K562 (cell line): Measurements from ENCODE around the gene HSD17B11. TPM values are rescaled to one million over a fixed set of nuclear protein-coding genes. Genes with fewer than 3 reads are reported as not detected.

ENCODE experiments used
- BCOR ChIP-seq: fragments of 450-650 bp; IDR thresholded peaks from 2 replicates; pipeline ENCODE4 v1.6.1; 2016
- CBFA2T3 ChIP-seq: fragments of 450-650 bp; IDR thresholded peaks from 2 replicates; pipeline ENCODE4 v1.6.1; 2017
- CXXC5 ChIP-seq: fragments of 250-450 bp; sonication (Bioruptor Pico); IDR thresholded peaks from 2 replicates; pipeline ENCODE4 v1.8.0; 2022; ENCODE audit warnings: inconsistent platforms, mild to moderate bottlenecking, moderate library complexity
- DIDO1 ChIP-seq: fragments of 450-650 bp; IDR thresholded peaks from 2 replicates; pipeline ENCODE4 v1.6.1; 2016; ENCODE audit warnings: low read depth, missing biosample characterization, missing genetic modification characterization
- HDGF ChIP-seq: fragments of 450-650 bp; IDR thresholded peaks from 2 replicates; pipeline ENCODE4 v1.6.1; 2016
- MYBL2 ChIP-seq, 2 experiments: fragments of 450-650 bp in 1 of 2; sonication (generic) in 1 of 2; formaldehyde crosslinking in 1 of 2; IDR thresholded peaks; 2 replicates each; pipeline versions ENCODE4 v1.6.1 to v1.8.1; 2017 to 2022; ENCODE audit warnings: borderline replicate concordance in 1 of 2, inconsistent platforms in 1 of 2, low read depth in 1 of 2, mild to moderate bottlenecking in 1 of 2, missing genetic modification reagents in 1 of 2, moderate library complexity in 1 of 2
- NELFE ChIP-seq: IDR thresholded peaks from 2 replicates; pipeline ENCODE4 v1.6.1; 2011; ENCODE audit warnings: mild to moderate bottlenecking; ENCODE audit not compliant: insufficient read depth, insufficient read length
- SMAD3 ChIP-seq: fragments of 450-650 bp; formaldehyde crosslinking; conservative IDR thresholded peaks from 2 replicates; pipeline ENCODE4 v1.4.0; 2020; ENCODE audit warnings: mild to moderate bottlenecking
- SOX6 ChIP-seq: fragments of 450-650 bp; IDR thresholded peaks from 2 replicates; pipeline ENCODE4 v1.6.1; 2014; ENCODE audit warnings: mild to moderate bottlenecking
- STAT5A ChIP-seq: IDR thresholded peaks from 2 replicates; pipeline ENCODE4 v1.6.1; 2012; ENCODE audit warnings: low read length, inconsistent platforms, borderline replicate concordance
- TAL1 ChIP-seq: fragments of 450-650 bp; IDR thresholded peaks from 2 replicates; pipeline ENCODE4 v1.6.1; 2016; ENCODE audit warnings: mild to moderate bottlenecking
- ZNF232 ChIP-seq: sonication (generic); formaldehyde crosslinking; IDR thresholded peaks from 2 replicates; pipeline ENCODE4 v1.8.0; 2022; ENCODE audit warnings: mild to moderate bottlenecking, missing genetic modification reagents
- ZNF431 ChIP-seq: sonication (generic); formaldehyde crosslinking; IDR thresholded peaks from 2 replicates; pipeline ENCODE4 v1.8.0; 2022; ENCODE audit warnings: mild to moderate bottlenecking, missing genetic modification reagents
- polyA plus RNA-seq, 8 experiments: library from polyadenylated mRNA; depleted of rRNA in 4 of 8; stranded (reverse) in 5 of 8; unstranded in 3 of 8; fragments of >200 nt; fragmentation: Nextera tagmentation in 2 of 8; fragmentation: Illumina TruSeq in 1 of 8; extraction: Ambion mirVana in 2 of 8; extraction: Trizol in 1 of 8; gene quantifications; 2 replicates each; pipeline versions ENCODE4 v1.2.1 to v1.2.3, GENCODE V29; 2011 to 2014; ENCODE audit warnings: inconsistent platforms in 1 of 8, missing spikeins in 1 of 8
- total RNA-seq, 7 experiments: library from RNA; depleted of rRNA in 6 of 7; stranded (reverse); fragments of >200 nt in 6 of 7; fragmentation: Illumina TruSeq in 2 of 7; extraction: Trizol in 2 of 7; gene quantifications; 2 replicates each; pipeline versions ENCODE4 v1.2.1 to v1.2.3, GENCODE V29; 2011 to 2021; ENCODE audit warnings: low replicate concordance in 1 of 7
- TF ChIP-seq, protein P1 (sequence below): fragments of 450-650 bp; formaldehyde crosslinking; IDR thresholded peaks from 2 replicates; pipeline ENCODE4 v1.4.0; 2022; ENCODE audit warnings: missing genetic modification characterization
- TF ChIP-seq, protein P2 (sequence below), 2 experiments: fragments of 450-650 bp; IDR thresholded peaks; 2 replicates each; pipeline ENCODE4 v1.6.1; 2016; ENCODE audit warnings: mild to moderate bottlenecking in 2 of 2, borderline replicate concordance in 1 of 2, low read depth in 1 of 2, moderate library complexity in 1 of 2
- TF ChIP-seq, protein P3 (sequence below), 2 experiments: fragments of 450-650 bp; IDR thresholded peaks; 2 replicates each; pipeline ENCODE4 v1.6.1; 2016
- TF ChIP-seq, protein P4 (sequence below): fragments of 250-450 bp; sonication (Bioruptor Pico); IDR thresholded peaks from 2 replicates; pipeline ENCODE4 v1.6.1; 2021; ENCODE audit warnings: mild to moderate bottlenecking

The HSD17B11 gene
- total and polyA plus RNA-seq, 9 of the 15 experiments (the other 6 are each of a cell fraction or from before 2014, with no cell fraction given) = 26.0 to 108 (median 81.0) TPM

DNA sequence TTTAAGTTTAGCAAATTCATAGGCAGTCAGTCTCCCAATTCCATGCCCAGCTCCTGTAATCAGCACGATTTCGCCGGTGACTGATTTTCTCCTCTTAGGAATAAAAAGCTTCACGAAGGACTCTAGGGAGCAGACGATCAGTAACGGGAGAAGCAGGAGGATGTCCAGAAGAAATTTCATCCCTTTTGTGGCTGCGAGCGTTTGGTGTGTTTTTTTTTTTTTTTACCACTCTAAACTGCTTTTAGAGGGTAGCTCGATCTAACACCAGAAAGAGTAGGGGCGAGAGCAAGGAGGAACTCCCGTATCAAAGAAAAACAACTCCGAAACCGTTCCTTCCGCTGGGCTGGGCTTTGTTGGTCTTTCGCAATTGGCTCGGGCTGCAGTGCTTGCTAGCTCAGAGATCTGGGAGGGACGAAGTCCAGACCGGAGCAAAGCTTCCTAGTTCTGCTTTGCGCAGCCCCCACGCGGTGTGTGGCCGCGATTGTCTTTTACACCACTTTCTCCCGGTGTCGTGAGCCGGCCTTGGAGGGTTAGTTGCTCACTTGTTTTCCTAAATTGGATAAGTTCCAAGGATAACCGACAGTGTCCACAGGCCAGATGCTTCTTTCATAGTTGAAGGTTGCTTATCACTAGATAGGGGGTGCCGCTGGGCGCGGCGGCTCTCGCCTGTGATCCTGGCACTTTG is at the start of gene HSD17B11 (continued):
- TF ChIP-seq, protein P1, sequence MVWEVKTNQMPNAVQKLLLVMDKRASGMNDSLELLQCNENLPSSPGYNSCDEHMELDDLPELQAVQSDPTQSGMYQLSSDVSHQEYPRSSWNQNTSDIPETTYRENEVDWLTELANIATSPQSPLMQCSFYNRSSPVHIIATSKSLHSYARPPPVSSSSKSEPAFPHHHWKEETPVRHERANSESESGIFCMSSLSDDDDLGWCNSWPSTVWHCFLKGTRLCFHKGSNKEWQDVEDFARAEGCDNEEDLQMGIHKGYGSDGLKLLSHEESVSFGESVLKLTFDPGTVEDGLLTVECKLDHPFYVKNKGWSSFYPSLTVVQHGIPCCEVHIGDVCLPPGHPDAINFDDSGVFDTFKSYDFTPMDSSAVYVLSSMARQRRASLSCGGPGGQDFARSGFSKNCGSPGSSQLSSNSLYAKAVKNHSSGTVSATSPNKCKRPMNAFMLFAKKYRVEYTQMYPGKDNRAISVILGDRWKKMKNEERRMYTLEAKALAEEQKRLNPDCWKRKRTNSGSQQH (CRISPR knock-in tag) = no peak
- TF ChIP-seq TAL1 = peak; percentile 31; the same call in 1 of the 2 replicates
- peak; percentile 65 for TF ChIP-seq CBFA2T3
- TF ChIP-seq NELFE = no peak
- TF ChIP-seq MYBL2 (IDR thresholded peaks at IDR 0.05; ENCODE audit: low read depth) = peak; percentile 50; the same call in 1 of the 2 replicates
- no peak for TF ChIP-seq MYBL2 (CRISPR knock-in tag; IDR thresholded peaks at IDR 0.05; ENCODE audit: borderline replicate concordance)
- peak; percentile 96 for TF ChIP-seq SOX6
- no peak; the same call in 1 of the 2 replicates for TF ChIP-seq STAT5A
- peak; percentile 60 for TF ChIP-seq BCOR
- TF ChIP-seq, protein P2, sequence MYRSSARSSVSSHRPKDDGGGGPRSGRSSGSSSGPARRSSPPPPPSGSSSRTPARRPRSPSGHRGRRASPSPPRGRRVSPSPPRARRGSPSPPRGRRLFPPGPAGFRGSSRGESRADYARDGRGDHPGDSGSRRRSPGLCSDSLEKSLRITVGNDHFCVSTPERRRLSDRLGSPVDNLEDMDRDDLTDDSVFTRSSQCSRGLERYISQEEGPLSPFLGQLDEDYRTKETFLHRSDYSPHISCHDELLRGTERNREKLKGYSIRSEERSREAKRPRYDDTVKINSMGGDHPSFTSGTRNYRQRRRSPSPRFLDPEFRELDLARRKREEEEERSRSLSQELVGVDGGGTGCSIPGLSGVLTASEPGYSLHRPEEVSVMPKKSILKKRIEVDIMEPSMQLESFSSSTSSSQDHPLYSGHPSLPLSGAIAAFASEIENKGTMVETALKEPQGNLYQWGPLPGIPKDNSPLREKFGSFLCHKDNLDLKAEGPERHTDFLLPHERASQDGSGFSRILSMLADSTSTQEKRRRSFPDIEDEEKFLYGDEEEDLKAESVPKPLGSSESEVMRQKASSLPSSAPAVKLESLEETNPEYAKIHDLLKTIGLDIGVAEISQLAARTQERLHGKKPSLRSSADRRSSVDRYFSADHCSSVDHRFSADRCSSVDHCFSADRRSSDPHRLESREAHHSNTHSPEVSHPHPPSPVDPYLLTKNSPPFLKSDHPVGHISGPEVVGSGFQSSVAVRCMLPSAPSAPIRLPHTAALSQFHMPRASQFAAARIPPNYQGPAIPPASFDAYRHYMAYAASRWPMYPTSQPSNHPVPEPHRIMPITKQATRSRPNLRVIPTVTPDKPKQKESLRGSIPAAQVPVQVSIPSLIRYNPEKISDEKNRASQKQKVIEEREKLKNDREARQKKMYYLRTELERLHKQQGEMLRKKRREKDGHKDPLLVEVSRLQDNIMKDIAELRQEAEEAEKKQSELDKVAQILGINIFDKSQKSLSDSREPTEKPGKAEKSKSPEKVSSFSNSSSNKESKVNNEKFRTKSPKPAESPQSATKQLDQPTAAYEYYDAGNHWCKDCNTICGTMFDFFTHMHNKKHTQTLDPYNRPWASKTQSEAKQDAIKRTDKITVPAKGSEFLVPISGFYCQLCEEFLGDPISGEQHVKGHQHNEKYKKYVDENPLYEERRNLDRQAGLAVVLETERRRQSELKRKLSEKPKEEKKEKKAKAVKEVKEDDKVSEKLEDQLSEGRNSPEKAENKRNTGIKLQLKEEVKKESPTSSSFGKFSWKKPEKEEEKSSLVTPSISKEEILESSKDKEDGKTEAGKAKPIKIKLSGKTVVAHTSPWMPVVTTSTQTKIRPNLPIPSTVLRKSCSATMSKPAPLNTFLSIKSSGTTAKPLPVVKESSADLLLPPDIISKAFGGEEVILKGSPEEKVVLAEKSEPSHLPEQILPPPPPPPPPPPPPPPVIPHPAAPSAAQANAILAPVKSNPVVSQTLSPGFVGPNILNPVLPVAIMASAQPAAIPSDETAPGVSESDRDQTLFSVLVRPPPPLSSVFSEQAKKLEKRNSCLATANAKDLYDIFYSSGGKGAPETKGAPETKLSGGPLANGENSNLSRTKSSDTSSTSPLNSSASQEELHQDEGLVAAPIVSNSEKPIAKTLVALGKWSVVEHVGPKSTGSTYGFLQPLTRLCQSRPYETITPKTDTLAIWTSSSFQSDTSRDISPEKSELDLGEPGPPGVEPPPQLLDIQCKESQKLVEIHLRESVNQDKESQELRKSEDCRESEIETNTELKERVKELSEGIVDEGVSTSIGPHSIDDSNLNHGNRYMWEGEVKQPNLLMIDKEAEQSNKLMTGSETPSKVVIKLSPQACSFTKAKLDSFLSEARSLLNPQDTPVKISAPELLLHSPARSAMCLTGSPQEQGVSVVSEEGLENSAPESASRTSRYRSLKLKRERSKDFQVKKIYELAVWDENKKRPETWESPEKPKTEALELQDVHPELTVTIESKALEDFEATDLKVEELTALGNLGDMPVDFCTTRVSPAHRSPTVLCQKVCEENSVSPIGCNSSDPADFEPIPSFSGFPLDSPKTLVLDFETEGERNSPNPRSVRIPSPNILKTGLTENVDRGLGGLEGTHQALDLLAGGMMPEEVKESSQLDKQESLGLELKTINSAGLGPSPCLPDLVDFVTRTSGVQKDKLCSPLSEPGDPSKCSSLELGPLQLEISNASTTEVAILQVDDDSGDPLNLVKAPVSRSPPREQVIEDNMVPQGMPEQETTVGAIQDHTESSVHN (IDR thresholded peaks at IDR 0.05; ENCODE audit: borderline replicate concordance in 1 of 2, low read depth in 1 of 2) = 0 out of 4 replicates have a peak, but pooled peaks of 1 of the 2 experiments have one; percentile 37
- TF ChIP-seq, protein P3, sequence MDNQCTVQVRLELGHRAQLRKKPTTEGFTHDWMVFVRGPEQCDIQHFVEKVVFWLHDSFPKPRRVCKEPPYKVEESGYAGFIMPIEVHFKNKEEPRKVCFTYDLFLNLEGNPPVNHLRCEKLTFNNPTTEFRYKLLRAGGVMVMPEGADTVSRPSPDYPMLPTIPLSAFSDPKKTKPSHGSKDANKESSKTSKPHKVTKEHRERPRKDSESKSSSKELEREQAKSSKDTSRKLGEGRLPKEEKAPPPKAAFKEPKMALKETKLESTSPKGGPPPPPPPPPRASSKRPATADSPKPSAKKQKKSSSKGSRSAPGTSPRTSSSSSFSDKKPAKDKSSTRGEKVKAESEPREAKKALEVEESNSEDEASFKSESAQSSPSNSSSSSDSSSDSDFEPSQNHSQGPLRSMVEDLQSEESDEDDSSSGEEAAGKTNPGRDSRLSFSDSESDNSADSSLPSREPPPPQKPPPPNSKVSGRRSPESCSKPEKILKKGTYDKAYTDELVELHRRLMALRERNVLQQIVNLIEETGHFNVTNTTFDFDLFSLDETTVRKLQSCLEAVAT (IDR thresholded peaks at IDR 0.05) = peak; percentile 83 to 84; a peak in 3 of 4 replicates
- TF ChIP-seq ZNF431 (CRISPR knock-in tag) = 0 out of 2 replicates have a peak, but pooled peaks have one; percentile 34
- TF ChIP-seq, protein P4, sequence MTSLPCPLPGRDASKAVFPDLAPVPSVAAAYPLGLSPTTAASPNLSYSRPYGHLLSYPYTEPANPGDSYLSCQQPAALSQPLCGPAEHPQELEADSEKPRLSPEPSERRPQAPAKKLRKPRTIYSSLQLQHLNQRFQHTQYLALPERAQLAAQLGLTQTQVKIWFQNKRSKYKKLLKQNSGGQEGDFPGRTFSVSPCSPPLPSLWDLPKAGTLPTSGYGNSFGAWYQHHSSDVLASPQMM (CRISPR knock-in tag) = no peak
- TF ChIP-seq CXXC5 = peak; percentile 80
- no peak for TF ChIP-seq SMAD3 (CRISPR knock-in tag)
- TF ChIP-seq DIDO1 (tag) = no peak
- TF ChIP-seq ZNF232 = no peak
- TF ChIP-seq HDGF = no peak
